CD4-positive, alpha-beta memory T cell (primary cell): ENCODE data around the gene FIG4. TPM values are rescaled to one million over a fixed set of nuclear protein-coding genes. Genes with fewer than 3 reads are reported as not detected.
"Not testable (repeated sequence)": the region's sequence is repeated elsewhere in the genome, so short reads cannot be mapped to it uniquely, and the experiment has no call there.

Source experiments
- CTCF ChIA-PET: fragments of 350-600 bp; sonication (Branson Sonifier 250); formaldehyde crosslinking; loops from one replicate; lab custom pipeline; 2021; ENCODE audit warnings: inconsistent platforms; ENCODE audit not compliant: partially characterized antibody; lab: Charles Lee
- POLR2A ChIA-PET: fragments of 350-600 bp; sonication (Branson Sonifier 250); formaldehyde crosslinking; loops from one replicate; lab custom pipeline; 2021; ENCODE audit not compliant: partially characterized antibody; lab: Charles Lee
- DNase-seq, 5 donors: peaks; one replicate each; pipeline versions ENCODE4 v3.0.0 to v3.0.0-alpha.2; 2020 to 2022; ENCODE audit warnings: mixed read lengths in 1 of 5
- H3K27ac ChIP-seq: one replicate; pipeline ENCODE4 v1.7.0; 2013; ENCODE audit warnings: low read depth, low read length
- H3K27me3 ChIP-seq: 2 replicates; pipeline ENCODE4 v1.7.0; 2013; ENCODE audit warnings: mild to moderate bottlenecking, low read length, moderate library complexity; ENCODE audit not compliant: insufficient read depth
- H3K36me3 ChIP-seq: 2 replicates; pipeline ENCODE4 v1.7.0; 2013; ENCODE audit warnings: mild to moderate bottlenecking, low read length, moderate library complexity; ENCODE audit not compliant: insufficient read depth
- H3K4me1 ChIP-seq: 2 replicates; pipeline ENCODE4 v1.7.0; 2013; ENCODE audit warnings: mild to moderate bottlenecking, low read length, moderate library complexity; ENCODE audit not compliant: insufficient read depth
- H3K4me3 ChIP-seq, 2 donors: one replicate each; pipeline ENCODE4 v1.7.0; 2013; ENCODE audit warnings: low read length in 2 of 2, mild to moderate bottlenecking in 1 of 2
- H3K9me3 ChIP-seq, 2 donors: one replicate each; pipeline ENCODE4 v1.7.0; 2013; ENCODE audit warnings: low read length in 2 of 2, control low read depth in 1 of 2; ENCODE audit not compliant: control insufficient read depth in 1 of 2
- H3K27ac Mint-ChIP-seq, 7 donors: one replicate each; pipeline ENCODE4 v1.8.0; 2020 to 2021; ENCODE audit warnings: mixed read lengths in 7 of 7, mild to moderate bottlenecking in 6 of 7, inconsistent platforms in 3 of 7, moderate library complexity in 3 of 7
- H3K27me3 Mint-ChIP-seq, 2 donors: one replicate each; pipeline ENCODE4 v1.8.0; 2020 to 2021; ENCODE audit warnings: mixed read lengths in 2 of 2
- H3K36me3 Mint-ChIP-seq, 2 donors: one replicate each; pipeline ENCODE4 v1.8.0; 2020 to 2021; ENCODE audit warnings: mixed read lengths in 2 of 2, inconsistent platforms in 1 of 2, mild to moderate bottlenecking in 1 of 2
- H3K4me1 Mint-ChIP-seq, 4 donors: one replicate each; pipeline ENCODE4 v1.8.0; 2020 to 2021; ENCODE audit warnings: mixed read lengths in 4 of 4, mild to moderate bottlenecking in 1 of 4
- H3K4me3 Mint-ChIP-seq, 8 donors: one replicate each; pipeline ENCODE4 v1.8.0; 2020 to 2021; ENCODE audit warnings: mixed read lengths in 8 of 8, mild to moderate bottlenecking in 7 of 8, moderate library complexity in 6 of 8, inconsistent platforms in 3 of 8
- H3K9me3 Mint-ChIP-seq, 8 donors: one replicate each; pipeline ENCODE4 v1.8.0; 2020 to 2021; ENCODE audit warnings: mixed read lengths in 8 of 8, mild to moderate bottlenecking in 5 of 8, inconsistent platforms in 3 of 8, moderate library complexity in 1 of 8
- intact Hi-C: fragments of 100-400 bp; cut with micrococcal nuclease; formaldehyde crosslinking; loops from one replicate; pipeline ENCODE4 v1.15.1; 2023
- polyA plus RNA-seq, 2 donors: library from polyadenylated mRNA; unstranded; fragments of 300-500 nt; fragmentation: Illumina TruSeq; gene quantifications; one replicate each; pipeline ENCODE4 v1.2.3, GENCODE V29; 2021
- total RNA-seq, 2 experiments: library from RNA; stranded (reverse); gene quantifications; one replicate each; pipeline ENCODE4 v1.2.3, GENCODE V29; 2021

The FIG4 gene
- total and polyA plus RNA-seq, 4 experiments from 2014 or later = 14.4 to 28.5 (median 15.6) TPM

DNA sequence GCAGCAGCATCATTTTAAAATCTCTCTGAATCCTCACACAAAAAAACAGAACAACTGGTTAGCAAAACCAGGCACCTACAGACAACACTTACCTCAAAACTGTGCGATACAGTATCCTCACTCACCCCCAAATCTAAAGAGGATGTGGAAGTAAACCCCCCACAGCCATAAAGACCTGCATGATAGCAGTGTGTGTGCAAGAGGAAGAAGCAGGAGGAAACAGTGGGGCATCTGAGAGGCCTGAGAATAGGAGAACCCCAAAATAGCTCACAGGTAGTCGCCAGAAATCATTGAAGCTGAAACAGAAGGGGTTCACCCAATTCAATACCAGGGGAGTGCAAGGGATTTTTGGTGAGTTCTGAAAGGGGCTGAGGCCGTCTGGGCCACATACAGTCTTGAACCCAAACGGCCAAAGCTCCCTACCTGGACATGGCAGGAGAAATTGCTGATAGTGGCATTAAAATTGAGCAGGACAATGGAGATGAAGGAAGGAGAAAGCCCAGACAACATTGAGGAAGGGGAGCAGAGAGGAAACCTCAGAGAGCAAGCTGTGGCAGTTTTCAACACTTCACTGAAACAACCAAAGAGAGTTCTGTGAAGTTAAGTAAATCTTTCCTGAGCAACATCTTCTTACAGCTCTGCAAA is 129.7 kb downstream of the FIG4 start:
- no peaks in the 10 kb centered on the region for H3K9me3 ChIP-seq
- ChIA-PET CTCF (no interaction called here), POLR2A (no interaction called here)
- H3K27ac Mint-ChIP-seq = no peak overlapping the region
- no peaks in the 10 kb centered on the region for H3K27me3 ChIP-seq
- H3K4me1 ChIP-seq = no peaks in the 10 kb centered on the region
- no peaks in the 10 kb centered on the region for H3K27me3 Mint-ChIP-seq
- H3K36me3 ChIP-seq = peaks cover 7% of the 10 kb centered on the region
- H3K27ac ChIP-seq = no peak overlapping the region
- H3K4me3 Mint-ChIP-seq = no peak overlapping the region
- H3K4me3 ChIP-seq = no peak overlapping the region
- peaks cover 23 to 44% of the 10 kb centered on the region in 2 donors for H3K36me3 Mint-ChIP-seq
- DNase-seq = no peak
- no peaks in the 10 kb centered on the region for H3K9me3 Mint-ChIP-seq
- H3K4me1 Mint-ChIP-seq = no peaks in the 10 kb centered on the region
- intact Hi-C loops = no loop called here

DNA sequence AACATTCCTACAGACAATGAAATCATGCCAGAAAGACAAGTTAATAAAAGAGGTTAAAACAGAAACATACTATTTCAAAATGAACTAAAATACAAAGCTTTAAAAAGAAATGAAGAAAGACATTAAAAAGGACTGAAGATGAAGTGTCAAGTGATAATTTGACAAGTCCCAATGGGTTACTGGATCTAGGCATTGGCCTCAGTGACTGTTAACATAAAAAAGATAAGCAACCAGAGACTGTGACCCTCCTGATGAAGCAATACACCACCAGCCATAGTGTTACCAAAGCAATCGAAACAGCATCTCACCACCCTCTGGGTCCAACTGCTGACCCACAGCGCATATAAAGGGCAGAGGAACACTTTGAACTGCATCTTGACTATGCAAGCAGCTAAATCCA is 130.3 kb downstream of the FIG4 start:
- Histone ChIP-seq H3K36me3 (peaks cover 7% of the 10 kb centered on the region), H3K4me3 (no peak overlapping the region), H3K9me3 (no peaks in the 10 kb centered on the region), H3K27ac (no peak overlapping the region), H3K27me3 (no peaks in the 10 kb centered on the region), H3K4me1 (no peaks in the 10 kb centered on the region)
- POLR2A ChIA-PET = no interaction called here
- Mint-ChIP-seq H3K4me3 (no peak overlapping the region), H3K9me3 (no peaks in the 10 kb centered on the region), H3K4me1 (no peaks in the 10 kb centered on the region), H3K27me3 (no peaks in the 10 kb centered on the region), H3K27ac (no peak overlapping the region), H3K36me3 (peaks cover 24 to 44% of the 10 kb centered on the region in 2 donors)
- CTCF ChIA-PET = interaction anchor here (0.5 kb wide), 1 partner anchor 13 kb away, joined by 5 read pairs; no protein-coding TSS in a partner anchor
- intact Hi-C loops = no loop called here
- no peak for DNase-seq

DNA sequence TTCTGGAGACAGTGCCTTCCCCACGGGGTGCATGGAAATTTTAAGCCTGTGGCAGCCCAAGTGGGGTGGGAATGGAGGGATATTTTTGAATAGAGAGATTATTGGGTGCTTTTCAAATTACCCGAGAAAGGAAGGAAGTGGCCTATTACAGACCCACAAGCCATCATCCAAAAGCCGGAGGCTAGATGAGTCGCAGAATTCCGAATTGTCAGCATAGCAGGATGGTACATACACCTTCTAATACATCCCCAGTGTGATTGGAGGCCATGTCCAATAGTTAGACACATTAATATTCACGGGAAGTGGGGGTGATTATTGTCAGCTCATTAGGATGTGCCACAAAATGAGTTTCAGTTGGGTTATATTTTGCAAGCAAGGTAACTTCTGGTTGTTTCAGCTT is 133.0 kb downstream of the FIG4 start:
- Histone ChIP-seq H3K27ac (no peak overlapping the region), H3K27me3 (no peaks in the 10 kb centered on the region), H3K36me3 (peaks cover 7% of the 10 kb centered on the region), H3K9me3 (no peaks in the 10 kb centered on the region), H3K4me3 (no peak overlapping the region), H3K4me1 (no peaks in the 10 kb centered on the region)
- Mint-ChIP-seq H3K36me3 (peaks cover 42 to 65% of the 10 kb centered on the region in 2 donors), H3K4me3 (no peak overlapping the region), H3K27ac (no peak overlapping the region), H3K27me3 (no peaks in the 10 kb centered on the region), H3K4me1 (no peaks in the 10 kb centered on the region), H3K9me3 (peaks cover 0 to 7% (median 0%) of the 10 kb centered on the region in 8 donors)
- CTCF ChIA-PET = no interaction called here
- intact Hi-C loops = no loop called here
- no peak for DNase-seq
- POLR2A ChIA-PET = no interaction called here

- CTCF ChIA-PET = no interaction called here
Observed at GRCh38 chr6:109826551-109826950, 135.5 kb downstream of the FIG4 start.

DNA sequence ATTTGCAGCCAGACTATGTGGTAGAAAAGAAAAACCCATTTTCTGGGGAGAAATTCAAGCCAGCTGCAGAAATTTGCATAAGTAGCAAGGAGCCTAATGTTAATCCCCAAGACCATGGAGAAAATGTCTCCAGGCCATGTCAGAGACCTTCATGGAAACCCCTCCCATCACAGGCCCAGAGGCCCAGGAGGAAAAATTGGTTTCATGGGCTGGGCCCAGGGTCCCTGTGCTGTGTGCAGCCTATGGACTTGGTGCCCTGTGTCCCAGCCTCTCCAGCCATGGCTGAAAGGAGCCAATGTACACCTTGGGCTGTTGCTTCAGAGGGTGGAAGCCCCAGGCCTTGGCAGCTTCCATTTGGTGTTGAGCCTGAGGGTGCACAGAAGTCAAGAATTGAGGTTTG is 140.3 kb downstream of the FIG4 start:
- H3K27ac ChIP-seq, H3K36me3 ChIP-seq, H3K9me3 ChIP-seq, H3K4me1 ChIP-seq, H3K27ac Mint-ChIP-seq, H3K4me3 ChIP-seq, DNase-seq, POLR2A ChIA-PET, H3K27me3 ChIP-seq, CTCF ChIA-PET, H3K4me1 Mint-ChIP-seq, intact Hi-C loops, H3K4me3 Mint-ChIP-seq, H3K27me3 Mint-ChIP-seq: not testable (repeated sequence)
- H3K9me3 Mint-ChIP-seq = peaks cover 5 to 30% (median 14%) of the 10 kb centered on the region in 8 donors
- H3K36me3 Mint-ChIP-seq = peaks cover 36 to 60% of the 10 kb centered on the region in 2 donors

More at GRCh38 chr6:109826551-109826950, 135.5 kb downstream of the FIG4 start:
- no peaks in the 10 kb centered on the region for H3K27me3 Mint-ChIP-seq
- POLR2A ChIA-PET = no interaction called here
- H3K27me3 ChIP-seq = no peaks in the 10 kb centered on the region
- H3K4me3 ChIP-seq = no peak overlapping the region
- intact Hi-C loops = no loop called here
- H3K27ac Mint-ChIP-seq = peak overlapping the region in 1 of 7 donors; percentile 86
- H3K4me1 ChIP-seq = no peaks in the 10 kb centered on the region
- no peaks in the 10 kb centered on the region for H3K9me3 ChIP-seq
- no peaks in the 10 kb centered on the region for H3K4me1 Mint-ChIP-seq
- H3K9me3 Mint-ChIP-seq = peaks cover 5 to 26% (median 13%) of the 10 kb centered on the region in 8 donors
- H3K36me3 Mint-ChIP-seq = peaks cover 56 to 76% of the 10 kb centered on the region in 2 donors
- no peak for DNase-seq
- H3K36me3 ChIP-seq = peaks cover 7% of the 10 kb centered on the region
- H3K4me3 Mint-ChIP-seq = no peak overlapping the region
- no peak overlapping the region for H3K27ac ChIP-seq

GRCh38 chr6:109834131-109834530 is 143.0 kb downstream of the FIG4 start:
- intact Hi-C loops = no loop called here
- no peak overlapping the region for H3K4me3 ChIP-seq
- H3K27me3 Mint-ChIP-seq = no peaks in the 10 kb centered on the region
- no peaks in the 10 kb centered on the region for H3K9me3 ChIP-seq
- H3K4me3 Mint-ChIP-seq = no peak overlapping the region
- H3K27me3 ChIP-seq = no peaks in the 10 kb centered on the region
- CTCF ChIA-PET = interaction anchor here (1.2 kb wide), 1 partner anchor 9 kb away, joined by 3 read pairs; no protein-coding TSS in a partner anchor
- H3K4me1 Mint-ChIP-seq = no peaks in the 10 kb centered on the region
- H3K36me3 Mint-ChIP-seq = peaks cover 15 to 32% of the 10 kb centered on the region in 2 donors
- POLR2A ChIA-PET = no interaction called here
- no peak overlapping the region for H3K27ac ChIP-seq
- no peaks in the 10 kb centered on the region for H3K4me1 ChIP-seq
- H3K27ac Mint-ChIP-seq = no peak overlapping the region
- no peaks in the 10 kb centered on the region for H3K36me3 ChIP-seq
- H3K9me3 Mint-ChIP-seq = peaks cover 5 to 23% (median 14%) of the 10 kb centered on the region in 8 donors
- no peak for DNase-seq

GRCh38 chr6:109834595-109835437 is 143.7 kb downstream of the FIG4 start:
- peaks cover 10 to 25% of the 10 kb centered on the region in 2 donors for H3K36me3 Mint-ChIP-seq
- no peaks in the 10 kb centered on the region for H3K4me1 ChIP-seq
- no peaks in the 10 kb centered on the region for H3K4me1 Mint-ChIP-seq
- CTCF ChIA-PET = interaction anchor here (1.0 to 1.2 kb wide), 2 partner anchors 9 to 205 kb away, joined by 3 read pairs; no protein-coding TSS in a partner anchor
- H3K27ac ChIP-seq = no peak overlapping the region
- no peaks in the 10 kb centered on the region for H3K27me3 ChIP-seq
- no peak for DNase-seq
- no peaks in the 10 kb centered on the region for H3K9me3 ChIP-seq
- peaks cover 0 to 17% (median 11%) of the 10 kb centered on the region in 8 donors for H3K9me3 Mint-ChIP-seq
- H3K27me3 Mint-ChIP-seq = no peaks in the 10 kb centered on the region
- H3K27ac Mint-ChIP-seq = no peak overlapping the region
- no peaks in the 10 kb centered on the region for H3K36me3 ChIP-seq
- H3K4me3 Mint-ChIP-seq = no peak overlapping the region
- intact Hi-C loops = no loop called here
- H3K4me3 ChIP-seq = no peak overlapping the region
- POLR2A ChIA-PET = no interaction called here
